Uterus (tissue), 4 donors: ENCODE data around the gene CXXC5. TPM values are rescaled to one million over a fixed set of nuclear protein-coding genes. Genes with fewer than 3 reads are reported as not detected.

Experiments
- DNase-seq, 2 donors: peaks; one replicate each; pipeline ENCODE4 v3.0.0-alpha.2; 2019 to 2020
- H3K27ac ChIP-seq, 2 donors: fragments of 200-600 bp; sonication (generic); 1 replicate in 1 of 2; 2 replicates in 1 of 2; pipeline ENCODE4 v1.5.1; 2016 to 2018
- H3K27me3 ChIP-seq, 2 donors: fragments of 200-600 bp; sonication (generic); one replicate each; pipeline ENCODE4 v1.5.1; 2018 to 2019; ENCODE audit warnings: control low read depth in 1 of 2
- H3K36me3 ChIP-seq, 2 donors: fragments of 200-600 bp; sonication (generic); one replicate each; pipeline ENCODE4 v1.5.1; 2019; ENCODE audit warnings: control low read depth in 1 of 2
- H3K4me1 ChIP-seq, 2 donors: fragments of 200-600 bp; sonication (generic); one replicate each; pipeline ENCODE4 v1.5.1; 2018 to 2019; ENCODE audit warnings: control low read depth in 1 of 2
- H3K4me3 ChIP-seq, 2 donors: fragments of 200-600 bp; sonication (generic); 1 replicate in 1 of 2; 2 replicates in 1 of 2; pipeline ENCODE4 v1.5.1; 2018 to 2019; ENCODE audit warnings: mild to moderate bottlenecking in 1 of 2
- H3K9me3 ChIP-seq, 2 donors: fragments of 200-600 bp; sonication (generic); one replicate each; pipeline ENCODE4 v1.5.1; 2019; ENCODE audit warnings: control low read depth in 1 of 2
- POLR2A ChIP-seq, 2 donors: fragments of 450-650 bp; IDR thresholded peaks; one replicate each; pipeline ENCODE4 v1.6.1; 2016; ENCODE audit warnings: antibody characterized with exemption in 2 of 2, mild to moderate bottlenecking in 1 of 2, moderate library complexity in 1 of 2
- intact Hi-C: fragments of 100-400 bp; cut with DNase I; formaldehyde crosslinking; loops from one replicate; pipeline ENCODE4 v1.15.1; 2023; ENCODE audit warnings: low total_unique reads
- total RNA-seq, 4 donors: library from RNA; depleted of rRNA in 3 of 4; stranded (reverse); fragments of >200 nt in 3 of 4; gene quantifications; one replicate each; pipeline versions ENCODE4 v1.1.0 to v1.2.4, GENCODE V29; 2014 to 2023
- TF ChIP-seq, protein P1 (sequence below), 4 experiments: fragments of 200-600 bp in 2 of 4; fragments of 450-650 bp in 2 of 4; sonication (generic) in 2 of 4; IDR thresholded peaks; one replicate each; pipeline ENCODE4 v1.5.1; 2016 to 2019; ENCODE audit warnings: antibody characterized with exemption in 4 of 4, mild to moderate bottlenecking in 2 of 4, moderate library complexity in 1 of 4
- donor health status: DM: yes; HTN: yes; CAD: no.

CXXC5 gene
- total RNA-seq, 4 donors from 2014 or later, result 3.3 to 51.3 (median 35.0) TPM

GRCh38 chr5:139659695-139660101, 11.5 kb downstream of the CXXC5 start:
- no peak for TF ChIP-seq POLR2A (IDR thresholded peaks at IDR 0.05)
- TF ChIP-seq, protein P1, sequence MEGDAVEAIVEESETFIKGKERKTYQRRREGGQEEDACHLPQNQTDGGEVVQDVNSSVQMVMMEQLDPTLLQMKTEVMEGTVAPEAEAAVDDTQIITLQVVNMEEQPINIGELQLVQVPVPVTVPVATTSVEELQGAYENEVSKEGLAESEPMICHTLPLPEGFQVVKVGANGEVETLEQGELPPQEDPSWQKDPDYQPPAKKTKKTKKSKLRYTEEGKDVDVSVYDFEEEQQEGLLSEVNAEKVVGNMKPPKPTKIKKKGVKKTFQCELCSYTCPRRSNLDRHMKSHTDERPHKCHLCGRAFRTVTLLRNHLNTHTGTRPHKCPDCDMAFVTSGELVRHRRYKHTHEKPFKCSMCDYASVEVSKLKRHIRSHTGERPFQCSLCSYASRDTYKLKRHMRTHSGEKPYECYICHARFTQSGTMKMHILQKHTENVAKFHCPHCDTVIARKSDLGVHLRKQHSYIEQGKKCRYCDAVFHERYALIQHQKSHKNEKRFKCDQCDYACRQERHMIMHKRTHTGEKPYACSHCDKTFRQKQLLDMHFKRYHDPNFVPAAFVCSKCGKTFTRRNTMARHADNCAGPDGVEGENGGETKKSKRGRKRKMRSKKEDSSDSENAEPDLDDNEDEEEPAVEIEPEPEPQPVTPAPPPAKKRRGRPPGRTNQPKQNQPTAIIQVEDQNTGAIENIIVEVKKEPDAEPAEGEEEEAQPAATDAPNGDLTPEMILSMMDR (IDR thresholded peaks at IDR 0.05), result no peak
- peaks cover 4 to 40% of the 10 kb centered on the region in 2 donors for H3K4me1 ChIP-seq
- peak overlapping the region in 1 of 2 donors; percentile 17 for H3K4me3 ChIP-seq
- DNase-seq, result no peak
- no peaks in the 10 kb centered on the region for H3K36me3 ChIP-seq
- H3K27me3 ChIP-seq, result no peaks in the 10 kb centered on the region
- intact Hi-C loops, result no loop called here
- H3K27ac ChIP-seq, result peak overlapping the region; percentile 79 to 88
- H3K9me3 ChIP-seq, result no peaks in the 10 kb centered on the region

DNA sequence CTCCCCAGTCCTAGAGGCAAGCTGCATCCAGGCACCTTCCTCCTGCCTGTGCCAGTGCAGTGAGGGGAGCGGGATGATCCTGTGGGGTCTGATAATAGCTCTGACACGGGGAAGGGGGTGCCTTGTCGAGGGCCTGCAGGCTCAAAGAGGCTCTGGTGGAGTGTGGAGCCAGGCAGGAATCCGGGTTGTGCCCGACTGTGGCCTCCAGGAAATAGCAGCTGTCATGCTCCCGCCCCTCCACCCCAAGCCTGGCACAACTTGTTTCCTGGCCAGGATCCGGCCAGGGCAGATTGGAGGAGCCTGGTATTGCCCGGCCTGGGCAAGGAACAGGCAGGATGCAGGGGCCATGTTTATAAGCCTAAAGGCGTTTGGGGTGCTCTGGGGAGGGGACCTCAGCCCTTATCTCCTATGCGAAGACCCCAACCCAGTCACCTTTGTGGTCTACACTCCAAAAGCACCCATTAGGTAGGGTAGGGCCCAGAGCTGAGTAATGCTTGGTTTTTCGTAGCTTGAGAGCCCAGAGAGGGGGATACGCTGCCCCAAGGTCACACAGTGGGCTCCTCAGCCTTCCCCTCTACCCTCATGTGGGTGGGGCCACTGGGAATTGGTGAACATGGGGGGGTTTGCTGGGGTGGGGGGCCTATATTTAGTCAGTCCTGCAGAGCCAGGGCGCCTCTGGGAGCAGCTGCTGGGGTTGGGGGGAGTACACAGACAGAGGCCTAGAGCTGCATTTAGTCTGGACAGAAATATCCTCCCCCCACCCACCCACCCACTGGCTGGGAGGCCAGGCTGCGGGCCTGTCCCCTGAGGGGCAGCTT, 12.2 kb downstream of the CXXC5 start:
- Histone ChIP-seq H3K27me3 (no peaks in the 10 kb centered on the region), H3K27ac (peak overlapping the region; percentile 79 to 88), H3K36me3 (no peaks in the 10 kb centered on the region), H3K4me3 (peak overlapping the region in 1 of 2 donors; percentile 28), H3K9me3 (no peaks in the 10 kb centered on the region), H3K4me1 (peaks cover 4 to 40% of the 10 kb centered on the region in 2 donors)
- TF ChIP-seq POLR2A (IDR thresholded peaks at IDR 0.05), result peak in 1 of 2 donors; percentile 19
- TF ChIP-seq, protein P1 (IDR thresholded peaks at IDR 0.05), result no peak
- DNase-seq, result peak in 1 of 2 donors; percentile 62
- intact Hi-C loops, result no loop called here

DNA sequence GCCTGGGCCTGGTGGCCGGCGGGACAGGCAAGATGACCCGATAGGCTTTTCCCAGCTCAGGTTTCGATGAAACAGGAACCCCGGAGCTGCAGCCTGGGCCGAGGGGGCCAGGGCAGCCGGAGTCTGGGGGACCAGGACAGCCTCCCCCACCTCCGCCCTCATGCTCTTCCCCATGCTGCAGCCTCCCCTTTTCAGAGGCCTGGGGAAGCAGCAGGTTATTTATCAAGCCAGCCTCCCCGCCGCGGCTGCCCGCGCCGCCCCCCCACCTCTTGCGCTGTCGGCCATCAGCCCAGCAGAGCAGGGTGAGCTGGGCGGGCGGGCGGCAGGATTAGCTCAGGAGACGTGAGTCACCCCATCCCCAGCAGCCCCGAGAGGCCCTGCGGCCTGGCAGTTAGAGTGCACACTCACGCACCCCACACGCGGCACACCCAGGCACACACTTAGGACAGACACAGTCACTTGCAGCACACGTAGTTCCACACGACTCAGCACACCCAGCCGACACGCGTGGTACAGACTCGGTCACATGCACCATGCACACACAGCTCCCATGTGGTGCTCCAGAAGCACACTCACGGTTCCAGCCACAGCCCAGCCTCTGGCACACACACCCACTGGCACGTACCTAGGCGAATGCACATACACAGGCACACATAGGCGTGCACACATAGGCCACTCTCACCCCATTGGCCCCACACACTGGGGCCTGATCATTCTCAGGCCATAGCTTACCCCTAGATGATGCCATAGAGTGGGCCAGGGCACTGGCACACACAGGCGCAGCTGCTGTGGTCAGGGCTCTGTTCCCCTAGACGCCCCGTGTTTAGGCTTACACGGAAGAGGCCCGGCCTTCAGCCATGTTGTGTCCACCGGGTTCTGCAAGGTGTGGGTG, 13.0 kb downstream of the CXXC5 start:
- peak; percentile 83 to 90 for DNase-seq
- intact Hi-C loops, result no loop called here
- Histone ChIP-seq H3K27ac (peak overlapping the region; percentile 79 to 88), H3K36me3 (no peaks in the 10 kb centered on the region), H3K4me3 (peak overlapping the region in 1 of 2 donors; percentile 28), H3K9me3 (no peaks in the 10 kb centered on the region), H3K27me3 (no peaks in the 10 kb centered on the region), H3K4me1 (peaks cover 0 to 31% of the 10 kb centered on the region in 2 donors)
- TF ChIP-seq POLR2A (IDR thresholded peaks at IDR 0.05), result peak; percentile 31 to 34
- TF ChIP-seq, protein P1 (IDR thresholded peaks at IDR 0.05), result no peak

DNA sequence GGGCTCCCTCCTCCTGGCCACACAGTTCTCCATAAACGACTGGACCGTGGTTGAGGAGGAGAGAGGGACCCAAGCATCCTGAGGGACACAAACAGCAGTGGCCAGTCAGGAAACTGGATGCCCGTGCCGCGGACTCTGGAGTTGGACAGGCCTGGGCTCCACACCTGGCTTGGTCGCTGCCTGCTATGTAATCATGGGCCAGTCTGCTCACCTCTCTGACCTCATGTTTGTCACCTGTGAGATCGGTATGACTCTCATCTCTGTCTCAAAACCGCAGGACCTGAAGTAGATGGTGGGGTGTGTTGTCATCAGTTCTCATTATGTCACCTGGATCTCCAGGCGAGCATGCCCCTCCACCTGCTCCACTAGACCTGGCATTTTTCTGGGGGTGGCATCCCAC, 14.5 kb downstream of the CXXC5 start:
- H3K4me1 ChIP-seq, result peaks cover 0 to 34% of the 10 kb centered on the region in 2 donors
- no peaks in the 10 kb centered on the region for H3K36me3 ChIP-seq
- TF ChIP-seq, protein P1 (IDR thresholded peaks at IDR 0.05), result no peak
- no peak for TF ChIP-seq POLR2A (IDR thresholded peaks at IDR 0.05)
- H3K4me3 ChIP-seq, result no peak overlapping the region
- DNase-seq, result no peak
- no peaks in the 10 kb centered on the region for H3K27me3 ChIP-seq
- intact Hi-C loops, result no loop called here
- peak overlapping the region; percentile 79 to 88 for H3K27ac ChIP-seq
- H3K9me3 ChIP-seq, result no peaks in the 10 kb centered on the region
